Erythroblast (primary cell): Measurements from ENCODE around the gene XKRX.

ENCODE experiments used
- GATA1 ChIP-seq: IDR thresholded peaks from 2 replicates; pipeline ENCODE4 v1.6.1; 2011; ENCODE audit warnings: low read depth, mild to moderate bottlenecking, control low read depth, low read length, moderate library complexity
- POLR2A ChIP-seq: IDR thresholded peaks from 2 replicates; pipeline ENCODE4 v1.6.1; 2011; ENCODE audit warnings: mild to moderate bottlenecking, low read length

GRCh38 chrX:100870527-100870926 is 58.2 kb downstream of the XKRX start:
- no peak for TF ChIP-seq POLR2A
- no peak for TF ChIP-seq GATA1
